Activated T-cell treated with anti-CD3 and anti-CD28 coated beads, Interleukin-2, amount 50 U/mL, for 24 hours (primary cell): ENCODE measurements around the gene SGPL1.
A peak's percentile ranks its signal among the peaks of the same experiment; 100 is the strongest.

Source experiments
- DNase-seq: peaks from one replicate; pipeline ENCODE4 v3.0.0-alpha.2; 2020
- H3K27ac Mint-ChIP-seq: 2 replicates; pipeline ENCODE4 v1.8.0; 2020; ENCODE audit warnings: mild to moderate bottlenecking, mixed read lengths
- H3K27me3 Mint-ChIP-seq: 2 replicates; pipeline ENCODE4 v1.8.0; 2020; ENCODE audit warnings: mixed read lengths
- H3K36me3 Mint-ChIP-seq: 2 replicates; pipeline ENCODE4 v1.8.0; 2020; ENCODE audit warnings: low read depth, mixed read lengths
- H3K4me1 Mint-ChIP-seq: 2 replicates; pipeline ENCODE4 v1.8.0; 2020; ENCODE audit warnings: low read depth, mixed read lengths
- H3K4me3 Mint-ChIP-seq: 2 replicates; pipeline ENCODE4 v1.8.0; 2020; ENCODE audit warnings: mild to moderate bottlenecking, moderate library complexity, mixed read lengths
- H3K9me3 Mint-ChIP-seq: 2 replicates; pipeline ENCODE4 v1.8.0; 2020; ENCODE audit warnings: mixed read lengths

SGPL1 gene

GRCh38 chr10:70886921-70887665, 71.3 kb downstream of the SGPL1 start:
- peak overlapping the region; percentile 84 for H3K27ac Mint-ChIP-seq
- peaks cover 22% of the 10 kb centered on the region for H3K4me1 Mint-ChIP-seq
- DNase-seq: no peak

GRCh38 chr10:70887804-70888800, 72.4 kb downstream of the SGPL1 start, which contains the start of gene PCBD1:
PCBD1 (minus strand) TSS chr10:70888565; CDS start chr10:70888533, 32 bp downstream.
- Mint-ChIP-seq H3K4me1 (peaks cover 23% of the 10 kb centered on the region), H3K27me3 (no peaks in the 10 kb centered on the region), H3K36me3 (peaks cover 29% of the 10 kb centered on the region), H3K4me3 (peak within 1 kb of the TSS; percentile 83), H3K27ac (peak within 1 kb of the TSS; percentile 87), H3K9me3 (no peaks in the 10 kb centered on the region)
- peak; percentile 82 for DNase-seq

More at GRCh38 chr10:70886921-70887665, 71.3 kb downstream of the SGPL1 start:
- no peaks in the 10 kb centered on the region for H3K27me3 Mint-ChIP-seq
- H3K4me3 Mint-ChIP-seq: peak overlapping the region; percentile 83
- no peaks in the 10 kb centered on the region for H3K9me3 Mint-ChIP-seq
- peaks cover 39% of the 10 kb centered on the region for H3K36me3 Mint-ChIP-seq

GRCh38 chr10:70889291-70889690, 73.5 kb downstream of the SGPL1 start:
- H3K27me3 Mint-ChIP-seq: no peaks in the 10 kb centered on the region
- no peak overlapping the region for H3K27ac Mint-ChIP-seq
- no peak for DNase-seq
- peaks cover 18% of the 10 kb centered on the region for H3K36me3 Mint-ChIP-seq
- H3K4me1 Mint-ChIP-seq: peaks cover 25% of the 10 kb centered on the region
- peak overlapping the region; percentile 83 for H3K4me3 Mint-ChIP-seq
- no peaks in the 10 kb centered on the region for H3K9me3 Mint-ChIP-seq

GRCh38 chr10:70890917-70891431, 75.2 kb downstream of the SGPL1 start:
- peaks cover 4% of the 10 kb centered on the region for H3K36me3 Mint-ChIP-seq
- H3K9me3 Mint-ChIP-seq: no peaks in the 10 kb centered on the region
- no peaks in the 10 kb centered on the region for H3K27me3 Mint-ChIP-seq
- H3K4me3 Mint-ChIP-seq: no peak overlapping the region
- peaks cover 29% of the 10 kb centered on the region for H3K4me1 Mint-ChIP-seq
- no peak overlapping the region for H3K27ac Mint-ChIP-seq
- DNase-seq: no peak

GRCh38 chr10:70891627-70892026, 75.9 kb downstream of the SGPL1 start:
- Mint-ChIP-seq H3K27ac (no peak overlapping the region), H3K9me3 (no peaks in the 10 kb centered on the region), H3K27me3 (no peaks in the 10 kb centered on the region), H3K4me1 (peaks cover 26% of the 10 kb centered on the region), H3K4me3 (no peak overlapping the region), H3K36me3 (no peaks in the 10 kb centered on the region)
- DNase-seq: no peak

GRCh38 chr10:70892631-70893030, 76.9 kb downstream of the SGPL1 start:
- H3K4me3 Mint-ChIP-seq: no peak overlapping the region
- no peak for DNase-seq
- H3K27me3 Mint-ChIP-seq: peaks cover 2% of the 10 kb centered on the region
- no peaks in the 10 kb centered on the region for H3K36me3 Mint-ChIP-seq
- peaks cover 18% of the 10 kb centered on the region for H3K4me1 Mint-ChIP-seq
- H3K27ac Mint-ChIP-seq: no peak overlapping the region
- no peaks in the 10 kb centered on the region for H3K9me3 Mint-ChIP-seq

- no peak overlapping the region for H3K4me3 Mint-ChIP-seq
- DNase-seq: no peak
- no peaks in the 10 kb centered on the region for H3K9me3 Mint-ChIP-seq
- H3K4me1 Mint-ChIP-seq: peaks cover 18% of the 10 kb centered on the region
- H3K27me3 Mint-ChIP-seq: peaks cover 2% of the 10 kb centered on the region
- no peak overlapping the region for H3K27ac Mint-ChIP-seq
- no peaks in the 10 kb centered on the region for H3K36me3 Mint-ChIP-seq
Measured at GRCh38 chr10:70893227-70894006, 77.7 kb downstream of the SGPL1 start.

GRCh38 chr10:70894416-70894815, 78.7 kb downstream of the SGPL1 start:
- Mint-ChIP-seq H3K4me1 (peaks cover 8% of the 10 kb centered on the region), H3K4me3 (no peak overlapping the region), H3K27me3 (peaks cover 2% of the 10 kb centered on the region), H3K36me3 (no peaks in the 10 kb centered on the region), H3K9me3 (no peaks in the 10 kb centered on the region), H3K27ac (no peak overlapping the region)
- no peak for DNase-seq

GRCh38 chr10:70896551-70896950, 80.8 kb downstream of the SGPL1 start:
- Mint-ChIP-seq H3K9me3 (no peaks in the 10 kb centered on the region), H3K27ac (no peak overlapping the region), H3K4me3 (no peak overlapping the region), H3K27me3 (peaks cover 2% of the 10 kb centered on the region), H3K36me3 (no peaks in the 10 kb centered on the region), H3K4me1 (peaks cover 7% of the 10 kb centered on the region)
- no peak for DNase-seq

GRCh38 chr10:70898687-70899086, 82.9 kb downstream of the SGPL1 start:
- H3K27me3 Mint-ChIP-seq: peaks cover 9% of the 10 kb centered on the region
- no peaks in the 10 kb centered on the region for H3K9me3 Mint-ChIP-seq
- H3K36me3 Mint-ChIP-seq: no peaks in the 10 kb centered on the region
- peaks cover 3% of the 10 kb centered on the region for H3K4me1 Mint-ChIP-seq
- no peak for DNase-seq
- no peak overlapping the region for H3K4me3 Mint-ChIP-seq
- H3K27ac Mint-ChIP-seq: no peak overlapping the region

- Mint-ChIP-seq H3K4me3 (no peak overlapping the region), H3K4me1 (peaks cover 3% of the 10 kb centered on the region), H3K27me3 (peaks cover 9% of the 10 kb centered on the region), H3K9me3 (no peaks in the 10 kb centered on the region), H3K27ac (no peak overlapping the region), H3K36me3 (no peaks in the 10 kb centered on the region)
- DNase-seq: no peak
Measured at GRCh38 chr10:70899096-70899495, 83.3 kb downstream of the SGPL1 start.

- no peaks in the 10 kb centered on the region for H3K9me3 Mint-ChIP-seq
- H3K4me3 Mint-ChIP-seq: no peak overlapping the region
- DNase-seq: no peak
- peaks cover 9% of the 10 kb centered on the region for H3K27me3 Mint-ChIP-seq
- no peaks in the 10 kb centered on the region for H3K36me3 Mint-ChIP-seq
- no peak overlapping the region for H3K27ac Mint-ChIP-seq
- no peaks in the 10 kb centered on the region for H3K4me1 Mint-ChIP-seq
Measured at GRCh38 chr10:70901276-70901878, 85.6 kb downstream of the SGPL1 start.

GRCh38 chr10:70902661-70903261, 87.0 kb downstream of the SGPL1 start:
- no peak overlapping the region for H3K4me3 Mint-ChIP-seq
- peaks cover 7% of the 10 kb centered on the region for H3K27me3 Mint-ChIP-seq
- no peaks in the 10 kb centered on the region for H3K4me1 Mint-ChIP-seq
- no peak overlapping the region for H3K27ac Mint-ChIP-seq
- DNase-seq: no peak
- H3K9me3 Mint-ChIP-seq: no peaks in the 10 kb centered on the region
- no peaks in the 10 kb centered on the region for H3K36me3 Mint-ChIP-seq
